ENCODE measurements around the gene CHRFAM7A.
"Not testable (repeated sequence)": the region's sequence is repeated elsewhere in the genome, so short reads cannot be mapped to it uniquely, and the experiment has no call there.

The CHRFAM7A gene

DNA sequence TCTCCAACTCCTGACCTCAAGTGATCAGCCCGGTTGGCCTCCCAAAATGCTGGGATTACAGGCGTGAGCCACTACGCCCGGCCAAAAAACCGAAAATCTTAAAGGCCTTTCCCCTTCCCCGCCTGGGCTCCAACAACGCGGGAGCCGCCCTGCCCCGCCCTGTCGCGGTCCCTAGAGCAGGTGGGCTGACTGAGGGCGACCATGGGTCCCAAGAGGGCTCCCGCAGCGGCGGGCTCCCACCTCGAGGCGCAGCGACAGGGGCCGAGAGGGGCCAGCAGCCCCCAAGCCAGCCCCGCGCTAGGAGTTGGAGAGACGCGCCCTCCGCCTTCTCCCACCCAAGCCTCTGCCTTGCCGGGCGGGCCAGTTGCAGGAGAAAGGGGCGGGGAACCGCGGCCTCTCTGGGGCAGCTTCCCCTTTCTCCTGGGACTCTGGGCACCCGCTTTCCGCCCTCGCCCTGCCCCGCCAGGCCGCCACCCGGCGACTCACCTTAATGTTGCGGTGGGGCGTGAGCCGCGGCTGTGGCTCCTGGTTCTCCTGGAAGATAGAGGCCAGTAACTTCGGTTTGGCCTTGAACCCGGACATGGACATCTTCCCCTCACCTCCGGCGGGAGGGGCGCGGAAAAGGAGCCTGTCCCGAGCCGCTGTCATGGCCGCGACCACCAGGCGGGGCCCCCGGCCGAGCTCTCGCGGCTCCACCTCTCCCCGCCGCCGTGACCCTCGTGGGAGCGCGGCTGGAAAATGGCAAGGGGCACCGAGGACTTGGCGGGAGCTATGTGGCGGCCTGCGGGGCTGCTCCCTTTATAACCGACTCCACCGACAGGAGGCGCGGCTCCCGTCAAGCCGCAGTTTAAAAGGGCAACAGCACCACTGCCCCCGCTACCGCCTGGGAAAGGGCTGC is at the start of gene CHRFAM7A:
TSS of gene CHRFAM7A (minus strand) at position 775 of the 898 bp plus-strand sequence. CDS start 10,189 bp downstream, outside the sequence.
- not testable (repeated sequence) for DNase-seq

DNA sequence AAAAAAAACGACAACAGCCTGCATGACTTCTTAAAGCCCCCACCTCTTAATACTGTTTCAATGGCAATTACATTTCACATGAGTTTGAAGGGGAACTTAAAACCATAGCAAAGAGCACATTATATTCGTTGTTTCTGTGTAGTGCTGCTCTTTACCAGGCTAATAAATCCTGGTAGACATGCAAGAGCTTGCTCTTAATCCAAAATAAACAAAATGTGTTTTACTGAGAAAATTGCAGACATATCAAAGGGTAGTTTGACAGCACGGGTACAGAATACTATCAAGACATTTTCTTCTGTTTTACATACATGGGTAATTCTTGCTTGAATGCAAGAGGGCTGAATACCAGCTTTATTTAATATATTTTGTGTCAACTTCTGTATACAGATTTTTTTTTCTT is 45.0 kb upstream of the CHRFAM7A start:
- not testable (repeated sequence) for DNase-seq

DNA sequence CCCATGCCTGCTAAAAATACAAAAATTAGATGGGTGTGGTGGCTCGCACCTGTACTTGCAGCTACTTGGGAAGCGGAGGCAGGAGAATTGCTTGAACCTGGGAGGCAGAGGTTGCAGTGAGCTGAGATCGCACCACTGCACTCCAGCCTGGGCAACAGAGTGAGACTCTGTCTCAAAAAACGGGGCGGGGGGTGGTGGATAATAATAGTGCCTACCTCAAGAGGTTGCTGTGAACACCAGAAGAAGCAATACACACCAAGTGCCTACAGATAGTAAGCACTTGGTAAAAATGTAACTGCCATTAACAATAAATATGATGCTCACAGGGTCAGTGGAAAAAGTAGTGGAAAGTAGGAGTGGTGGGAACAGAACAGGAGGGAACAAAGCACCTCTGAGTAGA is 42.5 kb upstream of the CHRFAM7A start:
- DNase-seq, result not testable (repeated sequence)

DNA sequence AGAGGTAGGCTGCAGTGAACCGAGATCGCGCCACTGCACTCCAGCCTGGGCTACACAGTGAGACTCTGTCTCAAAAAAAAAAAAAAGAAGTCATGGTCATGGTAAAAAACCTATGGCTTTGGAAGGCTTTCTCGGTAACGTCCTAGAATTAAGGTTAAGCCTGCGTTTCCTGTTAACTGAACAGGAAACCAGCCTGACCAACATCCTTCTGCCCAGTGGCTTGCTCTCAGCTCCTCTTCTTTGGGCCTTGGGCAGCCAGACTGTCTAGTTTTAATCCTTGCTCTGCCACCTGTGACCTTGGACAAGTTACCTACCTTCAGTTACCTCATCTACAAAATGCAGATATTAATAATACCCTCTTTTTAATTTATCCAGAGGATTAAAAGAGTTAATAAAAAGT is 27.4 kb upstream of the CHRFAM7A start:
- DNase-seq, result not testable (repeated sequence)

DNA sequence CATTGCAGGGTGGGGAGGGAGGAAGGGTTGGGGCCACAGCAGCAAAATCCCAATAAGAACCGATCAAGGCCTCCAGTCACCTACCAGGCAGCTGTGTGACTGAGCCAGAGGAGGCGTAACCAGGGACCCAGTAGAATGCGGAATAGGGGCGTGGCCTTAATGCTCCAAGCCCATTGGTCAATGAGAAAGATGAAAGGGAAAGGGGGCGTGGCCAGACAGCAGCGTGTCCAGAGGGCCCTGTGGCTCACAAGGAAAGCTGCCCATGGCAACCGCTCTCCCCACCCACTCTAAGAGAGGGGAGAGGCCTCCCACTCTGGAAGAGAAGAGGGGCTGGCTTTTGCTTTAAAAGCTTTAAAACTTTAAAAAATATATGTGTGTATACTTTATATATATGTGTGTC is 20.8 kb upstream of the CHRFAM7A start, which contains the start of gene GOLGA8R:
TSS of gene GOLGA8R (minus strand) at position 101 of the 400 bp plus-strand sequence. CDS start at position 3, 98 bp downstream.
- DNase-seq, result not testable (repeated sequence)

DNA sequence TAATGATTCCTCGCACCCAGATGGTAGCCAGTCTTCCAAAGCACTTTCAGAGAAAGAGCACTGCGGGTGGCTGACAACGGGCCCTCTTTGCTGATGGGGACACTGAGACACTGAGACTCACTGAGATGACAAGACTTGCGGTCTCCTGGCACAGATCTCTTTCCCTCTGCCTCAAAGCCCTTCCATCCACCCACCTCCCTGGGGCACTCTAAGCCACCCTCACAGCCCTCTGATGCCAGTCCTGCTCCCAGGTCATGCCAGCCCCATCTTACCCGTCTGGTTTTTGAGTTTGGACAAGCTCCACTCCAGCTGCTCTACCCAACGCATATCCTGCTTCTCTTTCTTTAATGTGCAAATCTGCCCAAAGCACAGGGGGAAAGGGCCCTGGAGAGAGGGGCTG is 14.3 kb upstream of the CHRFAM7A start:
- not testable (repeated sequence) for DNase-seq

DNA sequence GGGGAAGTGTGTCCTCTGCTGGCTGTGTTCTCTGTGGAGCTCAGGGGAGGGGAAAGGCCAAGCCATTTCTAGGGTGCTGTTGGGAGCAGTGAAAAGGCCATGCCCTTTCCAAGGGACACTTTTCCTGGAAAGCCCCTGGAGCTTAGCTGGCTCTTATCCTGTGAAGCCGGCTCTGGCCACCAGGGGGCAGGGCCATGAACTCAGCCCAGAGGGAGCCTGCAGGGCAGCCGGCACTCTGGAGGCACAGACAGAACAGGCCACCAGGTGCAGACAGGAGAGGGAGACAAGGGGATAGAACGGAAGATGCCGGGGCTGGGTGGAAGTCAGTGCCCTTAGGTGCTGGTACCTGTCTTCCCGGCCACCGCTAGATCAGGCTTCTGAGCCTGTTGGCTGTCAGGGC is 5.6 kb upstream of the CHRFAM7A start:
- not testable (repeated sequence) for DNase-seq

DNA sequence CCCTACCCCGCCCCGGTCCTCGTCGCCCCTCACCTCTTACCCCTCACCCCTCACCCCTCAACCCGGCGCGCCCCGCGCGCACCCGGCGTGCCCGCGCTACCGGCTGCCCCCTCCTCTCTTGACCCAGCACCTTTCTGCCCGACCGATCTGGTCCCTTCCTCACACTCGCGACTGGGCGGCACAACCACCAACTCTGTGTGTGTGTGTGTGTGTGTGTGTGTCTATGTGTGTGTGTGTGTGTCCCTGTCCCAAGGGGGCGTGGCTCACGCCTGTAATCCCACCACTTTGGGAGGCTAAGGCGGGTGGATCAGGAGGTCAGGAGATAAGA is 288 bp upstream of the CHRFAM7A start:
- not testable (repeated sequence) for DNase-seq

DNA sequence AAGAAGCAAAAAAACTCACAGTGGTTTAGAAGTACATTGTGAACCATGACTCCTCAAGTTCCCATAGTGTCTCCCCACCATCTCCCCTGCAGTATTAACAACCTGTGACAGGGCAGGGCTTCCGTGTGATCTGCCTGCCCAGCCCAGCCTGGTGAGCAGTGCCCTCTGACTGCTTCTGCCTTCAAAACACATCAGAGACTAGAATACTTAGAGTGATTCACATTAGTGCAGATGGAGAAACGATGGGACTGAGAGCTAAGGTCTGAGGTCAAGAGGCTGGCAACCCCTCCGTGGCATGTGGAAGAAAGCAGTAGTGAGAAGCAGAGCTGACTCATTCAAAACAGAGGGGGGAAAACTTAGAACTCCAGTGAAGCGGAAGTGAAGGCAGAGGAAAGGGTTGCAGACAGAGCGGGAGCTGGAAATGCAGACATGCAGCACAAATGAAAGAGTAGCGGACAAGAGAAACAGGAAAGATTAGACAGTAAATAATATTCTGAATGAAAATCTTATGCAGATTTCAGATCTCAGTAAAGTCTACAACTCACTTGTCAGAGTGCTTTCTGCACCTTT is 6.9 kb downstream of the CHRFAM7A start:
- not testable (repeated sequence) for DNase-seq

DNA sequence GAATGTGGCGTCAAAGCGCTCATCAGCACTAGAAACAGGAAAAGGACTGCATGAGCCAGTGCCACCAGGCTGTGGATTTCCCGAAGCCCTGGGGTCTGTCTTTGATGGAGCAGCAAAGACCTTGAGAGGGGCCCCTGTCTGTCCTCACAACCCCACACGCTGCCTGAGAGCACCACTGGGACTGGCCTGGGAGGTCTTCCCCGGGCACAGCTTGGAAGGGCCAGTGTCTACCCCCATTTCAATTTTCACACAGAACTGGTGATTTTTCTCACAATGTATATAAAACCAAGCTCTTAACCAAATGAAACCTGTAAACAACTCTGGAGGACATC is 16.3 kb downstream of the CHRFAM7A start:
- not testable (repeated sequence) for DNase-seq

DNA sequence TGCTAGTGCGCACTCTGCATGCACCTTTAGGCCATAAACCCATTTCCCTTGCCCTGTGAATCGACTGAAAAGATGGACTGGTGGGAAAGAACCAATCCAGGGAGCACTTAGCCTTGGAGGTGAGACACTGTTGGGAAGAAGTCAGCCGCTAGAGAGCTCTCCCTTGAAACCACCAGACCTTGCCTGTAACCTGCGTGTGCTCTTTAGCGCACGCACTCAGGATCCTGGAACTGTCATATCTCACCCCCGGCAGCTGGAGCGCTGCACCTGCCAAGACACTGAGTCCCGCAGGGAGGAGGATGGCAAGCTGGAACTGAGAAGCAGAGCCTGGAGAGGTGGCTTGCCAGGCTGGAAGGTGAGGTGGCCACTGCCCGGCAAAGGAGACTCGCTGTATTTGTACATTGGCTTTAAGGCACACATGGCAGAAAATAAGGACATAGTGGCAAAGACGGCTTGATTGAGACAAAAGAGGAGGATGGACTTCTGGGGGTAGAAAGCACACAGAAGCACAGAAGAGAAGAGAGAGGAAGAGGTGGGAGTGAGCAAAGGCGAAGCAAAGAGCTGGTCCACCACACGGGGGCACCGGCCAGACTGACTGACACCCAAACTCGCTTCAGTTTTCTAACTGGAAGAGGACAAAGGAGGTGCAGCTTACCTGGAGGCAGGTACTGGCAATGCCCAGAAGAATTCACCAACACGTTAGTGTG is 16.8 kb downstream of the CHRFAM7A start:
- not testable (repeated sequence) for DNase-seq

DNA sequence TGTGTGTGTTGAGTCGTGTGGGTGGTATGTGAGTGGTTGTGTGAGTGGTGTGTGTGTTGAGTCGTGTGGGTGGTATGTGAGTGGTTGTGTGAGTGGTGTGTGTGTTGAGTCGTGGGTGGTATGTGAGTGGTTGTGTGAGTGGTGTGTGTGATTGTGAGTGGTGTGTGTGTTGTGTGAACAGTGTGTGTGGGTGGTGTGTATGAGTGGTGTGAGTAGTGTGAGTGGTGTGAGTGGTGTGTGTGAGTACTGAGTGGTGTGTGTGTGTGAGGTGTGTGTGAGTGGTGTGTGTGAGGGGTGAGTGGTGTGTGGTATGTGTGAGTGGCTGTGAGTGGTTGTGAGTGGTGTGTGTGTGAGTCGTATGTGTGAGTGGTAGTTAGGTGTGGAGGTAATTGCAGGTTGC is 17.5 kb downstream of the CHRFAM7A start:
- DNase-seq, result not testable (repeated sequence)

DNA sequence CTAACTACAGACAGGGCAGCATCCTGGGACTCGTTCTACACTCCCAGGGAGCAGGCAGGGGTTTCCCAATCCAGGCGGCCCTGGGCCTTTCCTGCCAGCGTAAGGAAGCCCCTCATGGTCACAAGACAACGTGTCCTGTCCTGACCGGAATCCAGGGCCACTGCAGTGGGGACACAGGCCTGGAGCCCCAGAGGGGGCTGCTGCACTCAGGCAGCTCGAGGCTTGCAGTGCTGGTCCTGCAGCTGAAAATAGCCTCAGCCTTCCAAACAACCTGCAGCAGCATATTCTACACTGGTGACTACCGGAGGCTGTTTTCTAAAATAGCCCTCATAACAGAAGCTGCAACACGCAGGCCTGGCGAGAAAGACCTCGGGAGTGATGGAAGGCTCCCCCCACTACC is 18.5 kb downstream of the CHRFAM7A start:
- DNase-seq, result not testable (repeated sequence)

DNA sequence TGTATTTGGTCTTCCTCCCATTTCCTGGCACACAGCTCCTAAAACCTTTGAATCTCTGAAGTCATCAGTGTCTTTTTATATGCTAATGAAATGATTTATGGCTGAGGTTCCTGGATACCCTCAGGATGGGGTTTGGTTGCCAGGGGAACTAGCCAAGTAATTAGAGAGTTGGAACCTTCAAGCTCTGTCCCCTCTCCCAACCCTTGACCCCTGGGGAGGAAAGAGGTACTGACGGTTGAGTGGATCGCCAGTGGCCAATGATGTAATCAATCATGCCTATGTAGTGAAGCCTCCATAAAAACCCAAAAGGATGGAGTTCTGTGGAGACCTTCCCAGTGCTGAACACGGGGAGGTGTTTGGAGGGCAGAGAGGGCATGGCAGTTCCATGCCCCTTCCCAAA is 25.1 kb downstream of the CHRFAM7A start:
- not testable (repeated sequence) for DNase-seq

DNA sequence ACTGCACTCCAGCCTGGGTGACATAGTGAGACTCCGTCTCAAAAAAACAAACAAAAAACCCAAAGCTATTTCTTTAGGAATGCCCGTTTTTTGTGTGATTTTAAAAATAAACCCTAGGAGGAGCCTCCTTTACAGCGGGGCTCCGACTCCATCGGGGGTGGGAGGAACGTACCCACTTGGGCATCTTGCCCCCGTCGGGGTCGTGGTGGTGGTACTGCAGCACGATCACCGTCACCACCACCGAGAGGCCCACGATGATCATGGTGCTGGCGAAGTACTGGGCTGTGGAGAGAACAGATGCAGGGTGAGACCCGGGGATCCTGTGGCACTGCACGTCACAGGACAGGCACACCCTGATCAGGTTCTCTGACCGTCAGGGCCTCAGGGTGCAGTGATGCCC is 26.1 kb downstream of the CHRFAM7A start:
- not testable (repeated sequence) for DNase-seq

DNA sequence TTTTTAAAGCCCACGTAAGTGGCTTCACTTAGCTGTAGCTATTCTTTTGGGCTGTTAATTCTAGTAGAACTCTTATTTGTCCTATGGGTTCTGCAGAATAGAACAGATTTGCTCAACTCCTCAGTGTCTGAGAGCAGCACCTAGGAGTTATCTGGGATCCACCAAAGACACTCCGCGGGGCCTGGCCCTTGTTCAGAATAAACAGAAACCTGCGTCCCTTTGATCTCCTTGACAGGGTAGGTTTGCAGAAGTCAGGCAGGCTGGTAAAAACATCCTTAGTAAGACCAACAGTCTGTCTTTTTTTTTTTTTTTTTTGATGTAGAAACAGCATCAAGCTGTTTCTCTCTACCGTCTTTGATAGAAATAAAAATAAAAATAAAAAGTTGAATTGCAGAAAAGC is 31.9 kb downstream of the CHRFAM7A start:
- DNase-seq, result not testable (repeated sequence)

DNA sequence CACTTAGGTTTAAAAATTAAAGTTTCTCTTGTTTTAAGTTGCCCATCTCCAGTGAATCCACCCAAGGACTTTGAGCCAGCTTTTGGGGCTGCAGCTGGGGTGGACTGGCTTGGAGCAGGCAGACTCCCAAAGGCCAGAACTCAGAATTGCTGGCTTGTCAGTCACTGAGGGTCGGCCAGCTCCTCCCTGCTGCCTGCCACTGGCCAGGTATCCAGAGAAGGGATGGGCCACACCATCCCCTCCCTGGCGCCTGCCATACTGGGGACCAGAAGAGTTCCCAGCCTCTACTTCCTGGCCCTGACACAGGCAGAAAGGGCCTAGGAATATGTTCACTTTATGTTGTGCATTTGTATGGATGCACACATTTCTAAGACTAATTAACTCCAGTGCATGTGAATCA is 32.4 kb downstream of the CHRFAM7A start:
- not testable (repeated sequence) for DNase-seq

DNA sequence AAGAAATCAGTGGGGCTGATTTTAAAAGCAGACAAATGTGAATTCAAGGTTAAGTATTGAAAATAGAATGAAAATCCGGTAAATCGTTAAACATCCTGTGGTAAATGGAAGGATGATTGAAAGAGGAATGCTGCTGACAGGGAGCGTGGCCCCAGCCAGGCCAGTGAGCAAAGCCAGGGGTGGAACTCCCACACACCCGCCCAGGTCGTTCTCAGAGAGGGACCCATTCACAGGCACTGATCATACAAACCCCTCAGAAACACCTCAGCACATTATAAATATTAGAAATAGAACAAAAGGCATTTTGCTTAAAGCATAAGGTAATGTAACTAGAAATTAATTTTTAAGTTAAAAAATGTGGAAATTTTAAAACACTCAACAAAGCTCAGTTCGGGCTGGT is 38.3 kb downstream of the CHRFAM7A start:
- DNase-seq, result not testable (repeated sequence)

DNA sequence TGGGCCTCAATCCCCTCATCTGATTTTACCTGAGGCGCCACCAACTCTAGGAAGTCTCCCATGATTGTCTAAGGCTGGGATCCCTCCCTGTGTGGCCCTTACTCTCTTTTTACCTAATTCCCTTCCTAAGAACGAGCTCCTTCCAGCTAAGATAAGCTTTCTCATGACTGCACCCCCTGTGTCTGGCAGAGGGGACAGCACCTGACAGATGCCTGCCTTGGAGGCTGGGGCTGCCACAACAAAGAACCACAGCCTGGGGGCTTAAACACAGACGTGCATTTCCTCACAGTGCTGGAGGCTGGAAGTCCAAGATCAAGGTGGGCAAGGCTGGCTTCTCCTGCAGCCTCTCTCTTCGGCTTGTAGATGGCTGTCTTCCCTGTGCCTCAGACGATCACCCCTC is 43.5 kb downstream of the CHRFAM7A start:
- DNase-seq, result not testable (repeated sequence)

DNA sequence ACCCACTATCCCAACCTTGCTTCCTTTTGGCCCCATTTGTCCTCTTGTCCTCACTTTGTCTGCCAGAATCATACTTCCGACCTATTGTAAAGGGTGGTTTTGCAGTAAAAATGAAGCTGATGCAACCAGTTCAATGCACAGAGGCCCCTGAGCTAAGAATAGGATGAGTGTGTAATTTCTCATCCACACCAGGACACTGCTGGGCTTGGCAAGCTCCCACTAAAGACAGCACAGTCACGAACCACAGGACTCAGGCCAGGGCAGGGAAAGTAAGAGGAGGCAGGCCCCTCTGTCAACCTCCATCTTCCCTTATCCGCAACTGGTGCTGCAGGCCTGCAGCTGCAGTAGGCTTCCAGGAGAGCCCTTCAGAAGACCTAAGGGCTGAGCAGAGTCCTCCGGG is 56.8 kb downstream of the CHRFAM7A start:
- DNase-seq, result not testable (repeated sequence)

DNA sequence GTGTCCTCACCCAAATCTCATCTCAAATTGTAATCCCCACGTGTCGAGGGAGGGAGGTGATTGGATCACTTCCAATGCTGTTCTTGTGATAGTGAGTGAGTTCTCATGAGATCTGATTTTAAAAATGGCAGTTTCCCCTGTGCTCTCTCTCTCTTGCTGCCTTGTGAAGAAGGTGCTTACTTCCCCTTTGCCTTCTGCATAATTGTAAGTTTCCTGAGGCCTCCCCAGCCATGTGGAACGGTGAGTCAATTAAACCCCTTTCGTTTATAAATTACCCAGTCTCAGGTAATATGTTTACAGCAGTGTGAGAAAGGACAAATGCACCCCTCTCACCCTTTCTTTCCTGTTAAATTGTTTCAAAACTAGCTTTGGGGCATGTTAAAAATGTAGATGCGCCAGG is 59.2 kb downstream of the CHRFAM7A start:
- DNase-seq, result not testable (repeated sequence)

DNA sequence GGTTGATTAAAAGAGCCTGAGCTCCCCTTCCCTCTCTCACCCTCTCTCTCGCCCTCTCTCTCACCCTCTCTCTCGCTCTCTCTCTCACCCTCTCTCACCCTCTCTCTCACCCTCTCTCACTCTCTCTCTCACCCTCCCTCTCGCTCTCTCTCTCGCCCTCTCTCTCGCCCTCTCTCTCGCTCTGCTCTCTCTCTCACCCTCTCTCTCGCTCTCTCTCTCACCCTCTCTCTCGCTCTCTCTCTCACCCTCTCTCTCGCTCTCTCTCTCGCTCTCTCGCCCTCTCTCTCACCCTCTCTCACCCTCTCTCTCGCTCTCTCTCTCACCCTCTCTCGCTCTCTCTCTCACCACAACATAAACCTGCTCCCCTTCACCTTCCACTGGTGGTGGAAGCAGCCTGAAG is 67.2 kb downstream of the CHRFAM7A start:
- not testable (repeated sequence) for DNase-seq

DNA sequence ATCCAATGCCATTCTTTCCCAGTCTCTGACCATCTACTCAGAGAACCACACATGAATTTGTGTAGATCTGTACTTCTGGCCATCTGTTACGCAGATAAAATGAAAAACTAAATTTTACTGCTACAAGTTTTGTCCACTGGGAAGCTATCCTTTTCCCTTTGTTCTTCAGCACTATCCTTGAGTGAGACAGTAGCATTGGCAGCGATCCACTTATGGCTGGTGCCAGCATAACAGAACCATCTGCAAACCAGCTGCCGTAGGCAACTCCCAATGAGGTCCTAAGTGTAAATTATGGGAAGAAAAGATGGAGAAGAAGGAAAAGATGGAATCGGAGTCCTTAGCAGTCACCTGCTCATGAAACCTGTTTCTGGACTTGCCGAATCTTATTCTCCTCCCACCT is 72.3 kb downstream of the CHRFAM7A start:
- DNase-seq, result not testable (repeated sequence)

DNA sequence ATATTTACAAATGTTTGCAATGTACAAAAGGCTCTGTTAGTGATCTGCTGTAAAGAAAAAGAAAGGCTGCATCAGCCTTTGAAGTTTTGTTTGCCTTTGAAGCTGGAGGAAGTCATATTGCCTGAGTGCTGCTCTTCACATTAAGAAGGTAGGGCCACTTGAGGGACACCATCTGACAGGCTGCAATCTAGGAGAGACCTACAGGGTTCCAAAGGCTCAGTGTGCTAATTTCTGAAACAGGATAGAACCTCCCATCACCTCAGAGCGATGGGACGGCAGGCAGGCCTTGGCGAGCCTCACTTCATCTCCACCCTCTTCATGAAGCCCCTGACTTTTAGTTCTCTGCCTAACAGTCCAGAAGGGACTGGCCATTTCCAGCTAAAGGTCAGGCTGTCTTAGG is 77.6 kb downstream of the CHRFAM7A start:
- not testable (repeated sequence) for DNase-seq

Measured in NCI-H1694 (cell line).